Right kidney (tissue), 1 donor: ENCODE results near the gene CDIP1.
A peak's percentile ranks its signal among the peaks of the same experiment; 100 is the strongest.

Experiments
- DNase-seq: peaks from one replicate; pipeline ENCODE4 v3.0.0-alpha.2; 2016

Gene CDIP1

GRCh38 chr16:4544473-4544872 is 5.9 kb upstream of the CDIP1 start:
- no peak for DNase-seq

GRCh38 chr16:4539716-4540284 is 1.2 kb upstream of the CDIP1 start:
- no peak for DNase-seq

DNA sequence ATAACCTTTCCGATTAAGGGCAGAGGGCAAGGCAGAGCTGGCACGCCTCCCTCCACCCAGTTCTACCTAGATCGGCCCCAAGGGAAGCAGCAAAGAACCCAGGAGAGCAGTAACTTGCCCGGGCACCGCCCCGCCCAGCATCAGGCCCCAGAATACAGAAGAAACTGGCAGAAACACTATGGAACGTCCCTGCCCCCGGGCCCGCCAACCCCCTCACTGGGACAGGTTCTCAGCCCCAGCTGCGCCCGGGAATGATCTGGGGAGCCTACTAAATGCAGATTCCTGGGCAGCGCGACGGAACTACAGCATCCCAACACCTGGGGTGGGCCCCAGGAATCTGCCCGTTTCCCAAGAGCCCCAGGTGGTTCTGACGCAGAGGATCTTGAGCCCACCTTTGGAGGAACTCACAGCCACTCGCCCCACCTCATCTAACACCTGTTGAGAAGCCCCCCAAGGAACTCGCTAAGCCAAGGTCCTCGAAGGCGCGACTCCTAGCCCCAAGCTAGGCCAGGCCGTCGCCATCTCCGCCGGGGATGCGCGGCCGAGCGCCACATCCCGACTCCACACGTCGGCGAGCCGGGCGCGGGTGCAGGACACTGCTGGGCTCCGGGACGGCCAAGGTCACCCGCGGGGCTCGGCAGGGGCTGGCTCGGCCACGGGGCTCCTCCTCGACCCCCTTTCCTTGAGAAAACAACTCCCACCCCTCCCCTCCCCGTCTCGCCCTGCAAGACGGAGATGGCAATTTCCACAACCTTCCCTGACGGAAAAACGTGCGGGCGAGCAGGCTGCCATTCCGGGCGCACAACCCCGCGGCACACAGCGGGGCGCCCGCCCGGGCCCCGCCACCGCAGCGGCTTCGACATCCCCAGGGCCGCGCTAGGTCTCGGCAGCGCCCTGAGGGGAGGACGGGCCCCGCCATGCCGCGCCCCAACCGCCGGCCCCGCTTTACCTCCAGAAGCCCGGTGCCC is 913 bp downstream of the CDIP1 start:
- peak; percentile 79 for DNase-seq

- DNase-seq: no peak
Measured at GRCh38 chr16:4536391-4537106, 2.0 kb downstream of the CDIP1 start.

DNA sequence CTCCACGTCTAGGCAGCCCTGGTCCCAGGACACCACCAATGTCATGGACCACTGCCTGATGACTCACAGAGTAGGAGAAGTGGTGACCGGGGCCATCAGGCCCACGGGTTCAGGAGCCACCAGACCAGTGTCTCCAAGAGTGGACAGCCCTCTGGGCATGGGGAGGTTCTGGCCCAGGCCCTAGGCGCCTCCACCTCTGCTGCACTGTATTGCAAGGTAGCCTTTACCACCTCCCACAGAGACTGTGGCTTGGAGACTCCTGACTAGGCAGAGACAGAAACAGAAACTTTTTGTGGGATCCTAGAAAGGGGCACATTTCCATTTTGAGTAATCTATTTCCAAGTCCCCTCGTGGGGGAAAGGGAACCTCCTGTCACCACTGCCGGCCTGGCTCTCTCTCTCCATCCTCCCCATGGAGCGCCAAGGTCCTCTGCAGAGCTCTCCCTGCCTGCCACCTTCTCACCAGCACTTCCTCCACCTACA is 2.9 kb downstream of the CDIP1 start:
- DNase-seq: no peak

GRCh38 chr16:4534151-4534790 is 4.3 kb downstream of the CDIP1 start:
- DNase-seq: no peak

DNA sequence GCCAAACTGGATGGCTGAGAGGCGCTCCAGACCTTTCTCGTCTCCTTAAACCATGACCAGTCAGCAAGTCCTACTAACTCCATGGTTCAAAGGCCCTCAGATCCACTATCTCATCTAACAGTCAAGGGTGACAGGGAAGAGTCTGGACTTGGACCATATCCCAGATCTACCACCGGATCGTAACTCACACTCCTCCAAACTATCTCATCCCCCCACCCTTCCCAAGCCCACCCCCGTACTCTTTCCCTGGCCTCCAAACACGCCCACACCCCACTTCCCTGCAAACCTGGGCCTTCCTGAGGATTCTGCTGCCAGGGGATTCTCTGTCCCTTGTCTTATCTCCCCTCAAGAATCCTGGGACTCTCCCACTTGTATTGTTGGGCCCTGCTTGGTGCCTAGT is 5.1 kb downstream of the CDIP1 start:
- DNase-seq: no peak

- no peak for DNase-seq
Measured at GRCh38 chr16:4532238-4532637, 6.3 kb downstream of the CDIP1 start.

DNA sequence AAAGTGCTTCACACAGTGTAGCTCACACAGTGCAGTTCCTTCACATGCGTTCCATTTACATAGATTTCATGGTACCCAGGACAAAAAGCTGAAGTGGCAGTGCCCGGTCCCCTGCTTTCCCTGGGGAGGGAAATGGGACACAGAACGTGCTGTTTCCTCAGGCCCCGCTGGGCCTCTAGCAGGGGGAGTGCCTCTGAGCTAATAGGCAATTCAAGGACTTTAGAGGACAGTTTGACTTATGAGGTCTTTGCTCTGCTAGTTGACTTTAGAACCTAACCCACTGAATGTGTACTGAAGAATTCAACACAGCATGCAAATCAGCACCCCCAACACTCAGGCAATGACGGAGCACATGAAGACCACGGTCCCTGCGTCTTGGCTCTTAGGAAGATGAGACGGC is 6.8 kb downstream of the CDIP1 start:
- no peak for DNase-seq

- DNase-seq: no peak
Measured at GRCh38 chr16:4529085-4530060, 9.2 kb downstream of the CDIP1 start.

DNA sequence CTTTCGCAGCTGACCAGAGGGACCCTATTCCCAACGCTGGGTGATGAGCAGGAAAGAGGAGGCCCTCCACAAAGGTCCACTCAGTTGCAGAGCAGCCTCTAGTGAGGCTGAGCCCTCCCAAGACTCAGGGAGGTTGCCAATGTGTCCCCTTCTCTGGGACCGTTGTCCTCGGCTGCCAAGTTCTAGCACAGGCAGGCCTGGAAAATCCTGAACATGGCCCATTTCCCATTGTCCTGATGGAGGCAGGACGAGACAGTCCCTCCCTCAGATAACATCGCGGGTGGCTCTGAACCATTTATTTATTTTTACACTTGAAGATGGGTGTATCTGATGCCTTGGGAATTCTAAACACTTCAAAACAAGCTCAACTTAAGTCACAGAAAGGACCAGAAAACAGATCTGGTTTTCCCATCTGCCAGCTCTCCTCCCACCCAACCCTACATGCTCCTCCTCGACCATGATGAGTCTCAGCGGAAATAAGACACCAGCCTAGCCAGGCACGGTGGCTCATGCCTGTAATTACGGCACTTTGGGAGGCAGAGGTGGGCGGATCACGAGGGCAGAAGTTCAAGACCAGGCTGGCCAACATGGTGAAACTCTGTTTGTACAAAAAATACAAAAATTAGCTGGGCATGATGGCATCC is 12.8 kb downstream of the CDIP1 start:
- DNase-seq: no peak

DNA sequence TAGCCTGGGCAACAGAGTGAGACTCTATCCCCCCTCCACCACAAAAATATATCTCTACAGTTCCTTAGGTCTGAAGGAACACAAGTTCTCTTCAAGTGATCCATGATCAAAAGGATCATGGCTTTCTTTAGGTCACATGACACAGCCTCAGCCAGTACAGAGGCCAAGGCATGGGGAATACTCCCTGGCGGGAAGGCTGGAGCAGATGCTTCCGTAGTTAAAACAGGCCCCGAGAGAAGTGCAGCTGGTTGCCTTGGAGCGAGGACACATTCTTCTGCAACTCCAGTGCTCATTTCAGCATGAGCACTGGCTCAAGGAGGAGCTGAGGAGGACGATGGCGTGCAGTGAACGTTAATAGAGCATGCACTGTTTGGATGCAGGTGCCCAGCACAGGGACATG is 13.5 kb downstream of the CDIP1 start:
- DNase-seq: no peak

- no peak for DNase-seq
Measured at GRCh38 chr16:4524571-4524970, 14.0 kb downstream of the CDIP1 start.

DNA sequence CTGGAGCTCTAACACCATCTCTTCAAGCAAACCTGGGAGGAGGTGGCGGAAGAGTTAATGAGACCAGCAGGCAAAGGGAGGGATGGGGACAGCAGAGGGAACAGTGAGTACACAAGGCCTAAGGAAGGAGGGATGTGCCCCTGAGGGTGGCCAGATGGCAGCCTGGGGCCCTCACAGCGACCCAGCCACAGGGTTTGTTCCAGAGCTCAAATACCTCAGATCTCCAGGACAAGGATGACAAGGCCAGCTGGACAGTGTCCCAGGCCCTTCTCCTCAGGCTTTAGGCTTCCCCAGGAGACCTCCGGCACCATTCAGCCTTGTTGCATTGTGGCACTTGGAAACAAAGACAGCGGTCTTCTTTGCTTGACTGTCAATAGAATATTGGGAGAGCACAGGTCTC is 14.9 kb downstream of the CDIP1 start:
- no peak for DNase-seq

GRCh38 chr16:4522051-4522581 is 16.5 kb downstream of the CDIP1 start:
- no peak for DNase-seq

GRCh38 chr16:4520913-4521312 is 17.7 kb downstream of the CDIP1 start:
- DNase-seq: no peak

GRCh38 chr16:4519274-4520058 is 19.1 kb downstream of the CDIP1 start:
- DNase-seq: no peak

DNA sequence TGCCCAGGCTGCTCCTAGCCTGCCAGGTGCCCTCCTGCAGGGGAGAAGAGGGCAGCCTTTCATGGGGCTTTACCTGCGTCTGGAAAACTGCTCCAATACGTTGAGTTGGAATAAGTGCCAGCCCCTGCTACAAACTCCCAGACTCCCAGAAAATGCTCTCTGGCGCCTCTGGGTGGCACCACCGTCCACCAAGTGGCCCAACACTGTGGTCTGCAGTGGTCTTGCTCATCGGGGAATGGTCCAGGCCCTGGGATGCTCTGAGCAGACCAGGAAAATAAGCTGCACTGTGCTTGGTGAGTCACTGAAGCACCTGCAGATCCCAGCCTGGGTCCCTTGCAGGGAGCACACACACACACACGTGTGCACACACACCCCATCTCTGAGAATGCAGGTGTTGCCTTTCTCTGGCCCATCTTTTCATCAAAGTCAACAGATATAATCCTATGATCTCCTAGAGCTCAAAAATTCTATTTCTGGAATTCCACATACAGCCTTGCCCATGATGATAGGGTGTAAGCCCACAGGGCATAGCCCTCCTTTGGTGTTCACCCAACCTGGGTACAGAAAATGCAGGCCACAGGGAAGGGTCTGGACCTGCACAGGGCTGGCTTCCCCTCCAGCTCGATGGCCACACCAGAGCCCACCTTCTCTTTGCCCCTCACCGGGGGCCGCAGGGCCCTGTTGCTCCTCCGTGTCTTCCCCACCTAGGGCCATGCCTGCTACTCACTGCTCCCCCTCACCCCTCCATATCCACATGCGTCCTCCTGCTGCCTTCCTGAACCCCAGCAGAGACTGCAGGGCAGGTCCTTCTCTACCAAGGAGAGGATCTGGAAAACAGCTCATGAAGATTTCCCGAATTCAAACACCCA is 20.5 kb downstream of the CDIP1 start:
- DNase-seq: peak; percentile 30
